HG03520 (cell line): ENCODE measurements around the gene KIF4A.
"Not testable (repeated sequence)": the region's sequence is repeated elsewhere in the genome, so short reads cannot be mapped to it uniquely, and the experiment has no call there.

Experiments
- ATAC-seq: cut with Tn5 transposase; IDR thresholded peaks from one replicate; pipeline ENCODE4 v1.9.1; 2021; ENCODE audit warnings: mild to moderate bottlenecking, moderate library complexity; ENCODE audit not compliant: unreplicated experiment

KIF4A gene

DNA sequence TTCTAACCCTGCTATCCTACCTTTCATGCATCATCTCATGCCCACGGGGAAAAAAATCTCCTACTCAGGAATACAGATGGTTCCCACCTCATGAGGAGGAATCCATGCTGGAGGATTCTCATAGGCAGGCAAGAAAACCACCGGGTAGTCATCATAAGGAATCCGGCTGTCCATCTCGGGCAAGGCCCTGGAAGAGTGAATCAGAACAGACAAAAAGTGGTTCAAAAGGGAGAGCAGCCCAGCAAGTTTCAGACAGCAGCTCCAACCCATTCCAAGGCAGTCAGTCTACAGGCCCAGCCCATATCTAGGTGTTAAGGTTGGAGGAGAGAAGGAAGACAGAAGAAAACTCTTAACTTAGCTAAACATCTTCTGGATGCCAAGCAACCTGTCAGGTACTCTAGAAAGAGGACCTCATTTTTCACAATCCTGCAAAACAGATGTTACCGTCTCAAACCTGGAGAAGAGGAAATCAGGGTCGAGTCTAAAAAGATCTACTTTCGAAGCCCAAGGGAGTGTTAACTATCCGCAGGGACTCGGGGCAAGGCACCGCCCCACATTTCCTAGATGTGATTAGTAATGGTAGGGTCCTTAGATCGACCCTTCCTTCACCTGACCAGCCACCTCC lies 624 bp upstream of the KIF4A start:
- ATAC-seq, result no peak

DNA sequence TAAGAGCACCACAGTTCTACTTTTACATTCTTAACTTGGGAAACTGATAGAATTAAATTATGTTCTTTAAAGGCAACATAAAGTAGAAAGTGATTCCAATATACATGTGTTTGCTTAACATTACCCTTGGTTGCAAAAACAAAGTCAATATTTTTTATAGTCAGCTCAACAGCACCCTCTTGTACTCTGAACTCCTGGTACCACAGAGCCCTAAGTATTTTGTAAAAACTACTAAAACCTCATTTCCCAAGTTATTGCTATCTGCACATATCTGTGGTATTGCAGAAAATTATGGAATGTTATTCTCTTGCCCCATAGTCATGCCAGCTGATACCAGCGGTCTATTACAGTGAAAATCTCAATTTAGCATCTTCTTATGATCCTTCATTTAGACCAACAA lies 2.9 kb downstream of the KIF4A start:
- no peak for ATAC-seq

DNA sequence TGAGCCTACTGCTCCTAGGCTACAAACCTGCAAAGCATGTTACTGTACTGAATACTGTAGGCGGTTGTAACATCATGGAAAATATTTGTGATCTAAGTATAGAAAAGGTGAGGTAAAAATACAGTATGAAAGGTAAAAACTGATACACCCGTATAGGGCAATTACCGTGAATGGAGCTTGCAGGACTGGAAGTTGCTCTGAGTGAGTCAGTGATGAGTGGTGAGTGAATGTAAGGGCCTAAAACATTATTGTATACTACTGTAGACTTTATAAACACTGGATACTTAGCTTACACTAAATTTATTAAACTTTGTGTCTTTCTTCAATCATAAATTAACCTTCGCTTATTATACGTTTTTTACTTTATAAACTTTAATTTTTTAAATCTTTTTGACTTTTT lies 3.7 kb downstream of the KIF4A start:
- ATAC-seq, result no peak

DNA sequence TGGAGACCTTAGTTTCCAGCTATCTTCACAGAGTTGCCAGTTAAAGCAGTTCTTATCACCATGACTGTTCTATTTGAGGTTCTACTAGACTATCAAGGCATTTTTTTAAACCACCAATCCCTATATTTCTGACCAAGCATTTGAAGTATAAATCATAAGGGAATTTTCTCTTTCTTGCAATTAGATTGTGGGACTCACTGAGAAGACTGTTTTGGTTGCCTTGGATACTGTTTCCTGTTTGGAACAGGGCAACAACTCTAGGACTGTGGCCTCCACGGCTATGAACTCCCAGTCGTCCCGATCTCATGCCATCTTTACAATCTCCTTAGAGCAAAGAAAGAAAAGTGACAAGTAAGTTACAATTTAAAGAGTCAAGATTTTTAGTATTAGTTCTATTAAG lies 11.8 kb downstream of the KIF4A start:
- ATAC-seq, result no peak

DNA sequence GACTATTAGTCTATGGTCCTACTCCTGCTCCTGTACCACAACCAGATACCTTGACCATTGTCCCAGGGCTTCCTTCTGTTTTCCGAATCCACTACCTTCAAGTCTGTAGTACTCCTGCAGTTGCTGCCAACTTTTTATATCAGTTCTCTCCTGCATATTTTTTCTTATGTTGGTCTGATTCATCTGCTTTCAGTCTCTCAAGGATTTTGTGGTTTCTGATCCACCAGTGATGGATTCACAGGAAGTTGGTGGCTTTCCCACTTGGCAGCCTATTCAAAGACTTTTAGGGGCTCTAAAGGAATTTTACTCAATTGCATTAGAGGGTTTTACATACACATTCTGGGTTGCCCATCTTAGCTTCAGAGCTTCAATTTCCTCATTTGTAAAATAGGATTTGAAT lies 23.6 kb downstream of the KIF4A start:
- ATAC-seq, result no peak

DNA sequence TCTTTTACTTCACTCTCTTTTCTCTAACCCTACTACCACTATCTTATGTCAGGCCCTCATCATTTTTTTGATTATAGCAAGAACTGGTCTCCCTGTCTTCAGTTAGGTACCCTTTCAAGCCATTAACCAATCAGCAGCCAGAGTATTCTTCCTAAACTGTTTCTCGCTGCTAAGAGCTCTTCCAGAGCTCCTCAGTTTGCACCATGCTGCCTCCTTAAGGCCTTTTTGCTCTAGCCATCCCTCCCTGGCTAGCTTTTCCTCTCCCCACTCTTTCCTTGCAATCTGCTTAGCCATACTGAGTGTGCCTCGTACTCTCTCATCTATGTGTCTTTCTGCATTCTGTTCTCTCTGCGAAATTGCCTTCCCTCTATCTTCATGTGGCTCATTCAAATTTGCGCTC lies 32.9 kb downstream of the KIF4A start:
- no peak for ATAC-seq

DNA sequence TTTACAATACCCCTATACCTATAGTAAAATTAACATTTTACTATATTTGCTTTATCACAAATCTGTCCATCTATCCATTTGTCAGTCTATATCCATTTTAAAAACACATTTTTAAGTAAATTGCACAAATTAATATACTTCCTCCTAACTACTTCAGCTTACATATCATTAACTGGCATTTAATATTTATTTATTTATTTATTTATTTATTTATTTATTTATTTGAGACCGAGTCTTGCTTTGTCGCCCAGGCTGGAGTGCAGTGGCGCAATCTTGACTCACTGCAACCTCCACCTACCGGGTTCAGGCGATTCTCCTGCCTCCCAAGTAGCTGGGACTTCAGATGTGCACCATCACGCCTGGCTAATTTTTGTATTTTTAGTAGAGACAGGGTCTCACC lies 33.7 kb downstream of the KIF4A start:
- not testable (repeated sequence) for ATAC-seq

DNA sequence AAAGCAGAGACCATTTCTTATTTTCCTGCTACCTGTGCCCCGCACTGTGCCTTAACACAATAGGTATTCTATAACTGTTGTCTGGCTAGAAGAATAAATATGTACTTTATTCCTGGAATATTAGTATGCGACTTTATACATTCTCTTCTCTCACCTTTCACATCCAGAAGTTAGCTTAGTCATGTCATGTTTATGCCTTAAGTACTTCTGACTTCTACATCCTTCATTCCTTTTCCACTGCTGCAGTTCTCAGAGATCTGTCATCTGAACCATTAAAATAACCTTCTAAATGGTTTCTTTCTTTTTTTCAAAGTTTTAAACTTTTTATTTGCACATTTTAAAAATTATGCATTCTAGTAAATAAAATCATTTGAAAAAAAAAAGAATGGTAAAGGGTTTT lies 34.4 kb downstream of the KIF4A start:
- no peak for ATAC-seq

DNA sequence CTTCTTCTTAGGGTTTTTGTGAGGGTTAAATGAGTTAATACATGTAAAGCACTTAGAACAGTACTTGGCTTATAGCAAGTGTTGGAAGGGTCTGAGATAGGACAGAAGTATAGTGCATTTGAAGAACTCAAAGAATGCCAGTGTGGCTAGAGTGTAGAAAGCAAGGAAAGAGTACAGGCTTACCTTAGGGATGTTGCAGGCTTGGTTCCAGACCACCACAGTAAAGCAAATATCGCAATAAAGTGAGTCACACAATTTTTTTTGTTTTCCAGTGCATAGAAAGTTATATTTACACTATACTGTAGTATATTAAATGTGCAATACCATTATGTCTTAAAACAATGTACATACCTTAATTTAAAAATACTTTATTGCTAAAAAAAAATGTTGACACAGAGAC lies 41.3 kb downstream of the KIF4A start:
- no peak for ATAC-seq

DNA sequence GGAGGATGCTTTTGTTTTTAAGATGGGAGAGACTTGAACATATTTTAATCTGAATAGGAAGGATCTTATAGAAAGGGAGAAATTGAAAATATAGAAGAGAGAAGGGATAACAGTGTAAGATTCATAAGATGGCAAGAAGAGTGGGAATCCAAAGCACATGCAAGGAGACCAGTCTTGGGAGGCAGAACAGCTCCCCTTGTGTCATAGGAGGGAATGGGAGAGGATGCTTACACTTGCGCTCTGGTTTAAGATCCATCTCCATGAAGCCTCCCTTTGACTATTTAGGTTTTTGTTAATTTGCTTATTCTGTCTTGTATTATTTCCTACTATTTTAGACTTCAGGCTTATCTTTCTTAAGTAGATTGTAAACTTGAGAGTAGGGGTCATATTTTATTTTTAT lies 42.7 kb downstream of the KIF4A start:
- ATAC-seq, result no peak

DNA sequence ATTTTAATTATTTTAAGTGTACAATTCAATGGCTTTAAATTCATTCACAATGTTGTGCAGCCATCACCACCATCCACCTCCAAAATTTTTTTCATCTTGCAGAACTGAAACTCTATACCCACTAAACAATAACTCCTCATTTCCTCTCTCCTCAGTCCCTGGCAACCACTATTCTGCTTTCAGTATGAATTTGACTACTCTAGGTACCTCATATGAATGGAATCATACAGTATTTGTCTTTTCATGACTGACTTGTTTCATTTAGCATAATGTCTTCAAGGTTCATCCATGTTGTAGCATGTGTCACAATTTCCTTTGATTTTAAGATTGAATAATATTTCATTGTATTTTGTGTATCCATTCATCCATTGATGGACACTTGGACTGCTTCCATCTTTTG lies 46.9 kb downstream of the KIF4A start:
- peak; percentile 100 for ATAC-seq

DNA sequence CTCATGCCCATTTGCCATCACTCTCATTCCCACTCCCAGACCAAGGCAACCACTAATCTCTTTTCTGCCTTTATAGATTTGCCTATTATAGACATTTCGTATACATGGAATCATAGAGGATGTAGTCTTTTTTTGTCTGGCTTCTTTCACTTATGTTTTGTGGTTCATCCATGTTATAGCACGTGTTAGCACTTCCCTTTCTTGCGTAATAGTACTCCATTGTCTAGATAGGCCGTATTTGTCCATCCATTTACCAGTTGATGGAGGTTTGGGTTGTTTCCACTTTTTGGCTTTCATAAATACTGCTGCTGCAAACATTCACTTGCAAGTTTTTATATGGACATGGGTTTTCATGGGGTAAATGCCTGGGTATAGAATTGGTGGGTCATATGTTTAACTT lies 48.4 kb downstream of the KIF4A start:
- no peak for ATAC-seq

DNA sequence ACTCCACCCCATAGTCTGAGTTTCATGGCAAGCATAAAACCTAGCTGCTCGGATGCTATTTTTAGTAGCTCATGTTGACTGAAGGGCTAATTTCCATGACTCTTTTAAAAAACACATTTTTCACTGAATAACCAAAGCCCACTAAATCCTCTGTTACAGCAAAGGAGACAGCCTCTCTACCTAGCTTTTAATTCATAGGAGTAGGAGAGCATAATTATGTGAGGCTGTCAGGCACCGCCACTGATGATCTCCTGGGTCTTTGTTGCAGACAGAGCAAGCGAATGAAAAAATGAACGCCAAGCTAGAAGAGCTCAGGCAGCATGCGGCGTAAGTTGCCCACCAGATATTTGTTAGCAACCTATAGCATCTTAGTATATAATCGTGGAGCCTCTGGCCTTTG lies 53.5 kb downstream of the KIF4A start:
- ATAC-seq, result no peak

DNA sequence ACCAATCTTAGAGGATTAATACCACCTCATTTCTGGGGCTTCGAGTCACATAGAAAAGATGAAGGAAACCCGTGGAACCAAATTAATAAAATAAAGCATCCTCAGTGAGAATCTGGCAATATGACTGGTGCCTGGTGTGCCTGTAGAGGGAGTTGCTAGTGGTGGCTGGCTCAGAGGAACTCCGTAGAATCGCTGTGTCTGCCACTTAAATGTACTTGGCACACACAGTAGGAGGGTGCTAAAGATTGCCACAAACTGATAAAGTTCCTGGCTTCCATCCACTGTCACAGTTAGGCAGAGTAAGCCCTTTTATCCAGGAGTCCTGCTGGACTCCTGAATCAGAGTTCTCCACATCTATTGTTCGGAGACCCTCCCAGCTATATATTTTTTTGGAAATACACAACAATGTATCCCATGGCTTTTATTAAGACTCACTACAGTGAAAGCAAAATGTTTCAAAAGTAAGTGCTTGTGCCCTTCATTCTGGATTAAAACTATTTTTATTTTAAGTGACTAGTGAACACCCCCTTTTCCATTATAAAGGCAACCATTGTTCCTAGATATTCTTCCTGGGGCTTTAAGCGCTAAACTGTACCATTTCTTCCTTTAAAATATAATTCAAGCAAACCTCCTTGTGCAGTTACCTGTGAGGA lies 56.6 kb downstream of the KIF4A start:
- no peak for ATAC-seq

DNA sequence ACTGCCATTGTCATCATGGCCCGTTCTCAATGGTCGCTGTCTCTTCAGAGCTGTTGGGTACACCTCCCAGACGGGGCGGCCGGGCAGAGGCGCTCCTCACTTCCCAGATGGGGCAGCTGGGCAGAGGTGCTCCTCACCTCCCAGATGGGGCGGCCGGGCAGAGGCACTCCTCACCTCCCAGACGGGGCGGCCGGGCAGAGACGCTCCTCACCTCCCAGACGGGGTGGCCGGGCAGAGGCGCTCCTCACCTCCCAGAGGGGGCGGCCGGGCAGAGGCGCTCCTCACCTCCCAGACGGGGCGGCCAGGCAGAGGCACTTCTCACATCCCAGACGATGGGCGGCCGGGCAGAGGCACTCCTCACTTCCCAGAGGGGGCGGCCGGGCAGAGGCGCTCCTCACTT lies 58.9 kb downstream of the KIF4A start:
- ATAC-seq, result not testable (repeated sequence)

DNA sequence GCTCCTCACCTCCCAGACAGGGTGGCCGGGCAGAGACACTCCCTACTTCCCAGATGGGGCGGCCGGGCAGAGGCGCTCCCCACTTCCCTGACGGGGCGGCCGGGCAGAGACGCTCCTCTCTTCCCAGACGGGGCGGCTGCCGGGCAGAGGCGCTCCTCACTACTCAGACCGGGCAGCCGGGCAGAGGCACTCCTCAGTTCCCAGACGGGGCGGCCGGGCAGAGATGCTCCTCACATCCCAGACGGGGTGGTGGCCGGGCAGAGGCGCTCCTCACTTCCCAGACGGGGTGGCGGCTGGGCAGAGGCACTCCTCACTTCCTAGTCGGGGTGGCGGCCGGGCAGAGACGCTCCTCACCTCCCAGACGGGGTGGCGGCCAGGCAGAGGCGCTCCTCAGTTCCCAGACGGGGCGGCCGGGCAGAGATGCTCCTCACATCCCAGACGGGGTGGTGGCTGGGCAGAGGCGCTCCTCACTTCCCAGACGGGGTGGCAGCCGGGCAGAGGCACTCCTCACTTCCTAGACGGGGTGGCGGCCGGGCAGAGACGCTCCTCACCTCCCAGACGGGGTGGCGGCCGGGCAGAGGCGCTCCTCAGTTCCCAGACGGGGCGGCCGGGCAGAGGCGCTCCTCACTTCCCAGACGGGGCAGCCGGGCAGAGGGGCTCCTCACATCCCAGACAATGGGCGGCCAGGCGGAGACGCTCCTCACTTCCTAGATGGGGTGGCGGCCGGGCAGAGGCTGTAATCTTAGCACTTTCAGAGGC lies 59.6 kb downstream of the KIF4A start:
- ATAC-seq, result not testable (repeated sequence)

DNA sequence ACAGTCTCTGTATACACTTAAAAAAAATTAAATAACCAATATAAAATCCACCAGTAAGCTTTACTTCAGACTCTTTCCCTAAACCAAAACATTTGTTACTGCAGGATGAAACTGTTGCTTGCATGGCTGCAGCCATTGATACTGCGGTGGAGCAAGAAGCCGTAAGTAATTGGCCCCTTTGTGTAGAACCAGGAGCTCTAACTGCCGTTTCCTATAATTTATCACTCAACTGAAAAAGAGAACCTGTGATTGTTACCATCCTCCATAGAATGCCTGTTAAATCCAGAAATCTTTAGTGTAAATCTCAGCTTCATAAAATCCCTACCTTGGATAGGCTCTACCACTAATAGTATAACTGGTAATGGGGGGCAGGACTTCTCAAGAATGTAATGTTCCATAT lies 62.6 kb downstream of the KIF4A start:
- no peak for ATAC-seq

DNA sequence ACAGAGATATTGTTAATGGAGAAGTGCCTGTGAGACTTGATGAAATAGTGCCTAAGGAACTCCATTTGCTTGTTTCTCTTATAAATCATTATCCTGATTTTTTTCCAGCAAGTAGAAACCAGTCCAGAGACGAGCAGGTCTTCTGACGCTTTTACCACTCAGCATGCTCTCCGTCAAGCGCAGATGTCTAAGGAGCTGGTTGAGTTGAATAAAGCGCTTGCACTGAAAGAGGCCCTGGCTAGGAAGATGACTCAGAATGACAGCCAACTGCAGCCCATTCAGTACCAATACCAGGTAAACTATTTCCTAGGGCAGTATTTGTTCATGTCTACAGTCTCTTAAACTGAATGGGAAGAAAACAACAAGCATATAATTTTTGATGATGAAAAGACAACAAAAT lies 63.6 kb downstream of the KIF4A start:
- no peak for ATAC-seq

DNA sequence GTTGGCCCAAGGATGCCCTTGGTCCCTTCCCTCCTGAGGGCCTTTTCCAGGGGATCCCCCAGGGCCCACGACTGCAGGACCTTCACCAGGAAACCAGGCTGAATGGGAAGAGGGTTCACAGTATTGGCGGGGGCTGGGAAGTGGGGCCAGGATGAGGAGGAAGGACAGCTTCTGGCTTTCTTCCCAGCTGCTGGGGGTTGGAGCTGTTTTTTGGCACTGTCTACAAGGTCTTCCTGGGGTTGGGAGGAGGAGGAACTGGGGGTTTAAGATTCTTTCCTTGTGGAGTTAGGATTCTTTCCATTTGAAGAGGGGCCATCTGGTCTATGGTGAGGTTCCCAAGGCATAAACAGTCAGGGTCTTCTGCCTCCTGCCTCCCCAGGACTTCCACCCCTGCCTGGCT lies 64.8 kb downstream of the KIF4A start:
- no peak for ATAC-seq

DNA sequence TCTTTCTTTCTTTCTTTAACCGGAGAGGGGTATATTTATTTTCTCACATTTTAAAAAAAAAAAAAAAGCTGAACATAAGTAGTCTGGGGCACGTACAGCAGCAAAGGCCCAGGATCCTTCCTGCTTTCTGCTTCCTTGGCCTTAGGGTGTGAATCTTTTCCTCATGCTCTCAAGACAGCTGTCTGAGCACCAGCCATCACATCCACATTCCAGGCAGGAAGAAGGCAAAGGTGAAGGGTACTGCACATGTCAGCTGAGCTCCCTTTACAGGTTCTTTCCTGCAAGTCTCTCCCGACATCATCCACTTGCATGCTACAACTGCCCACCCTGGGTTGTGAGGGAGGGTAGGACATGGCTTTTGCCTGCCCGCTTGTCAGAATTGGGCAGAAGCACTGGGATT lies 69.6 kb downstream of the KIF4A start:
- ATAC-seq, result no peak

DNA sequence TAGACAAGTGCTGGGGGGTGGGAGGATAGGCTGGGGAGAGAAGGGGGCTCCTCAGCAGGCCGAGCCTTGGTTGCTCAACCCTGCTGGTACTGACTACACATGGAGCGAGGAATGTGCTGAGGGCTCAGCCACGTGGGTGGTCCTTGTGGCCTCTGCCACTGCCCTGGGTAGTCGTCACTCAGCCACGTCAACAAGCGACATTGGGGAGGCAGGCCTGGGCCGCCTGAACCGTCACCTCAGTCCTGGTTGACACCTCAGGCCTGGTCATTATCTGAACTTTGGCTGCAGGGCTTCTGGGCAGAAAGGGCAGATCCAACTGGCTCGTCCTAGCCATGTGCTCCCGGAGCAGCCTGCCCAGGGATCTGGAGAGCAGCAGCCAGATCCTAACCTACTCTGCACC lies 70.5 kb downstream of the KIF4A start:
- ATAC-seq, result no peak

DNA sequence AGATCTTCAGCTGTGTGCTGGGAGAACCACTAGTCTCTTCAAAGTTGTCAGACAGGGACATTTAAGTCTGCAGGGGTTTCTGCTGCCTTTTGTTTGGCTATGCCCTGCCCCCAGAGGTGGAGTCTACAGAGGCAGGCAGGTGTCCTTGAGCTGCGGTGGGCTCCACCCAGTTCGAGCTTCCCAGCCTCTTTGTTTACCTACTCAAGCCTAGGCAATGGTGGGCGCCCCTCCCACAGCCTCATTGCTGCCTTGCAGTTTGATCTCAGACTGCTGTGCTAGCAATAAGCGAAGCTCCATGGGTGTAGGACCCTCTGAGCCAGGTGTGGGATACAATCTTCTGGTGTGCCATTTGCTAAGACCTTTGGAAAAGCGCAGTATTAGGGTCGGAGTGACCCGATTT lies 78.8 kb downstream of the KIF4A start:
- not testable (repeated sequence) for ATAC-seq
